ENCODE measurements around the gene RNF181.
"Not testable (repeated sequence)": the region's sequence is repeated elsewhere in the genome, so short reads cannot be mapped to it uniquely, and the experiment has no call there.

Gene RNF181

GRCh38 chr2:85595301-85596025, at the start of gene RNF181:
RNF181 (plus strand) TSS chr2:85595745; CDS start chr2:85595764, 19 bp downstream.
- peak; percentile 99 for DNase-seq (ENCODE audit: low read depth)

DNA sequence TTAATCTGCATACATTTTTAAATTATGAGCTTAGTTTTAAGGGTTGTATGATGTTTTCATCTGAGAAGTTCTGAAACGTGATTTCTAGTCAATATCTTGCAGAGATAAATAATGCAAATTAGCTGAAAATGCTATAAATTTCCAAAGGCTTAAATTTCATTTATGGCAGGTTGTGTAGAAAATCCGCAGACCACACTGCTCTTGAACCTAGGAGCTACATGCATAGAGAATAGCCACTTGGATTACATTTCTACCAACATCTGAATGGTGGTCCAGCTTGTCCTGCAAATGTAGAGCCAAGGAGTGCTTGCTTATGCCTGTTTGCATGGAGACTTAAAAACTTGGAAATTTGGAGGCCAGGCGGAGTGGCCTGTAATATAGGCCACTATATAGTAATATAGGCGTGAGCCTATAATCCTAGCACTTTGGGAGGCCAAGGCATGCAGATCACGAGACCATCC, 49.7 kb upstream of the RNF181 start:
- DNase-seq (ENCODE audit: low read depth) = no peak

GRCh38 chr2:85547089-85547858, 48.3 kb upstream of the RNF181 start:
- DNase-seq (ENCODE audit: low read depth) = peak; percentile 29

- peak; percentile 25 for DNase-seq (ENCODE audit: low read depth)
Observed at GRCh38 chr2:85547859-85548607, 47.5 kb upstream of the RNF181 start.

DNA sequence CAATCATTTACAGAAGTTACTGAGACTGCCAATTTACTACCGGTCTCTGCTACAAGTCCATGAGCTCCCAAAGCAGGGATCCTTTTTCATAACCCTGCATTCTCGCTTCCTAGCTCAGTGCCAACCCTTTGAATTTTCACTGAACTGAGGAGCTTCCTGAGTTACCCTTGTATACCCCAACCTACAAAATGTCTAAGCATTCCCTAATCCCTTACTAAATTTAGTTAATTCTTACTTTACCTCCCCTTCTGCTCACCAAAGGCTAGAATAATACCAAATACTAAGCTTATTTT, 47.0 kb upstream of the RNF181 start:
- no peak for DNase-seq (ENCODE audit: low read depth)

DNA sequence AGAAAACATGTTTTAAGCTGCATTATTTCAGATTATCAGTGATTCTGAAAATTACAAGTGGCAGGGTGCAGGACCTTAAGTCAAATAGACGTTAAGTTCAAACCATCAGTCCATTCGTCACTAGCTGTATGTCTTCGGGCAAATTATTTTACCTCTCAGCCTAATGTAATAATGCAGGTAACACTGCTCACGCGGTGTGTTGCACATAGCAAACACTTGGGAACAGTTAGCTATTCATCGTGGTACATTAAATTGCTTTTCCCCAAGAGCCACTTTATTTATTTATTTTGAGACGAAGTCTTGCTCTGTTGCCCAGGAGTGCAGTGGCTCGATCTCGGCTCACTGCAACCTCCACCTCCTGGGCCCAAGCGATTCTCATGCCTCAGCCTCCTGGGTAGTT, 46.5 kb upstream of the RNF181 start:
- no peak for DNase-seq (ENCODE audit: low read depth)

GRCh38 chr2:85549826-85550225, 45.7 kb upstream of the RNF181 start:
- DNase-seq (ENCODE audit: low read depth) = peak; percentile 85

DNA sequence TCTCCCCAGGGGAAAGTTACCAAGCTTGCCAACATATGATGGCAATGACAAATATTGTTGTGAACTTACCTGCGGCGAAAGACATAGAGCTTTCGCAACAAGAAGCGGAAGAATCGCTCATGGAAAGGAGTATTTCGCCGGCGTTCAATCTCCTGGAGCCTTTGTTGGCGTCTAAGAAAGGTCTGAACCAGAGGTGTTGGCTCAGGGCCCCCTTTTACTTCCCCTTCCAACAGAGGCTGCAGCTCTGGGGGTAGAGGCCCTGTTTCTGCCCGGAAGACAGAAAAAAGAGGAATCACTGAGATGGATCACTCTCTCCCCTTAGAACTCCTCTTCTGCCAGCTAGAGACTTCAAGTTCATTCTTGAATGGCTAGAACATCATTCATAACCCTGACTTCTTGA, 45.1 kb upstream of the RNF181 start:
- no peak for DNase-seq (ENCODE audit: low read depth)

- peak; percentile 68 for DNase-seq (ENCODE audit: low read depth)
Observed at GRCh38 chr2:85551698-85552678, 43.6 kb upstream of the RNF181 start.

DNA sequence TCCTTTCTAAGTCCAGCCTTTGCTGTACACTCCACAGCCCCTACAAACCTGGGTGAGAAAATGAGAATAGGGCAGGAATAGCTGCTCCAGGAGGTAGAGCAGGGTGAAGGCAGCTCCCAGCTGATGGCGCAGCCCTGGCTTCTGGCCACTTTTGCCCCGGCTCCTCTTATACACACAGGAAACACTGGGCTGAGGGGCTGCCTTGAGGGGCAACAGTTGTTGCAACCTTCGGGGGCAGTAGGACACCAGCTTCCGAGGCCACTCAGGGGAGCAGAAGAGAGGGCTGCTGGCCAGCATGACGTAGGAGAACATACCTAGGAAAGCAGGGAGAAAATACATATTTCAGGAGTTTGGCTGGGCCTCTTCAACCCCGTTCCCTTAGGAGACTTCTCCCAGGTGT, 42.4 kb upstream of the RNF181 start:
- DNase-seq (ENCODE audit: low read depth) = no peak

DNA sequence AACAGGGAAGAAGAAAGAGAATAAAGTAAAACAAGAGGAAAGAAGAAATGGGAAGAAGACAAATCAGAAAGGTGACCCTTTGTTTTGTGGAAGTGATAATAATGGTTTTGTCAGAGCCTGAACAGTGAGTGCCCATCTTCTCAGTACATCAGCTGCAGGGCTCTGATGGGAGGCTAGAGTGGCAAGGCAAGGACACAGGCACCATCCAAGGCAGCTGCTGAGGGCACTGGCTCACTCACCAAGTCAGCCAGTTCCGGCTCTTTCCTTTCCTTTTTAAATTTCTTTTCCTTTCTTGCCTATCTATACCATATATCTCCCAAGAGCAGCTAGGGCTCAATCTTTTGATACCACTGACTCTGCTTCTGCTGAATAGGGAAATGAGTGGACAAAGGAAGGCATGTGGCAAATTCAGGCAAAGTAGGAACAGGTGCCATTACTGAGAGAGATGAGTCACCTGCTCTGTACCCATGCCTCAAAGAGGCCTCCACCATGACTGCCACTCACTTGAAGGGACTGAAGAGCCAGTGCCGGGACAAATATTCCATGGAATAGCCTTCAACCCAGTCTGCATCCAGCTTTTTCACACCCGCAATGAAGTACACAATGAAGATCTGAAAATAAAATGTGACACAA, 40.4 kb upstream of the RNF181 start:
- DNase-seq (ENCODE audit: low read depth) = no peak

DNA sequence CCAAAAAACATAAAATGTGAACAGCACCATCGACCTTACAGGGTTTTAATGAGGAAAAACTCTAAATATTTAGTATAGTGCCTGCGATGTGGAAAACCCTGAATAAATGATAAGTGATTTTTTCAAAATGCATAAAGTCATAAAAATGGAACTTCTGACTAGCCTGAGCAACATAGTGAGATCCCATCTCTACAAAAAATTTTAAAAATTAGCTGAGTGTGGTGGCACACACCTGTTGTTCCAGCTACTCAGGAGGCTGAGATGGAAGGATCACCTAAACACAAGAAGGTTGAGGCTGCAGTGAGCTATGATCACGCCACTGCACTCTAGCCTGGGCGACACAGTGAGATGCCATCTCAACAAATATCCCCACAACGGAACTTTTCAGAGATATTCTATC, 38.4 kb upstream of the RNF181 start:
- DNase-seq (ENCODE audit: low read depth) = no peak

- no peak for DNase-seq (ENCODE audit: low read depth)
Observed at GRCh38 chr2:85558160-85558559, 37.4 kb upstream of the RNF181 start.

- DNase-seq (ENCODE audit: low read depth) = not testable (repeated sequence)
Observed at GRCh38 chr2:85560403-85560726, 35.2 kb upstream of the RNF181 start.

GRCh38 chr2:85560812-85561279, 34.7 kb upstream of the RNF181 start:
- no peak for DNase-seq (ENCODE audit: low read depth)

GRCh38 chr2:85561280-85562212, 34.0 kb upstream of the RNF181 start, which contains the start of gene GGCX:
GGCX (minus strand) TSS chr2:85561493; CDS start chr2:85561428, 65 bp downstream.
- peak; percentile 89 for DNase-seq (ENCODE audit: low read depth)

DNA sequence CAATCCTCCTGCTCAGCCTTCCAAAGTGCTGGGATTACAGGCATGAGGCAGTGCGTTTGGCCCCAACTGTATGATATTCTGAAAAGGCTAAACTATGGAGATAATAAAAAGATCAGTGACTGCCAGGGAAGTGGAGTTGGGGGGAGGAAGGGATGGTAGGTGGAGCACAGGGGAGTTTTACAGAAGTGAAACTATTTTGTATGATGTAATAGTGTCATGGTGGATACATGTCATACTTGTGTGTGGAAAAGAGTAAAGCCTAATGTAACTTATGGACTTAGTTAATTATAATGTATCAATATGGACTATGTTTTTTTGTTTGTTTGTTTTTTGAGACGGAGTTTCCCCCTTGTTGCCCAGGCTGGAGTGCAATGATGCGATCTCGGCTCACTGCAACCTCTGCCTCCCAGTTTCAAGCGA, 31.4 kb upstream of the RNF181 start:
- no peak for DNase-seq (ENCODE audit: low read depth)

- no peak for DNase-seq (ENCODE audit: low read depth)
Observed at GRCh38 chr2:85566265-85566664, 29.3 kb upstream of the RNF181 start.

DNA sequence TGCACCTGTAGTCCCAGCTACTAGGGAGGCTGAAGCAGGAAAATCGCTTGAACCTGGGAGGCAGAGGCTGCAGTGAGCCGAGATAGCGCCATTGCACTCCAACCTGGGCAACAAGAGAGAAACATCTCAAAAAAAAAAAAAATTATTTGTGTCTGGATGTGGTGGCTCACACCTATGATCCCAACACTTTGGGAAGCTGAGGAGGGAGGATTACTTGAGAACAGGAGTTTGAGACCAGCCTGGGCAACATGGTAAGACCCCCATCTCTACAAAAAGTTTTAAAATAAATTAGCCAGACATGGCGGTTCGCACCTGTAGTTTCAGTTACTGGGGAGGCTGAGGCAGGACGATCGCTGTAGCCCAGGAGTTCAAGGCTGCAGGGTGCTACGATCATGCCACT, 19.8 kb upstream of the RNF181 start:
- DNase-seq (ENCODE audit: low read depth) = no peak

GRCh38 chr2:85577063-85577385, 18.5 kb upstream of the RNF181 start:
- DNase-seq (ENCODE audit: low read depth) = no peak

All from amniotic epithelial cell (primary cell).